GM23338 (cell line): ENCODE data around the gene OSBPL6. TPM values are rescaled to one million over a fixed set of nuclear protein-coding genes. Genes with fewer than 3 reads are reported as not detected.

Experiments used
- ATAC-seq: fragments of 200-7000 bp; cut with Tn5 transposase; 3 replicates; pipeline ENCODE4 v1.9.1; 2020
- DNase-seq: peaks from one replicate; pipeline ENCODE4 v3.0.0-alpha.2; 2015; ENCODE audit warnings: low spot score
- H2AFZ ChIP-seq: fragments of 200-600 bp; sonication (generic); 2 replicates; pipeline ENCODE4 v1.8.0; 2016; ENCODE audit warnings: antibody characterized with exemption, mild to moderate bottlenecking, moderate library complexity
- H3F3A ChIP-seq: fragments of 200-600 bp; sonication (generic); replicated peaks from 2 replicates; pipeline ENCODE4 v1.8.0; 2017; ENCODE audit warnings: antibody characterized with exemption, mixed run types, low read depth
- H3K27ac ChIP-seq: fragments of 200-600 bp; sonication (generic); 2 replicates; pipeline ENCODE4 v1.6.1; 2016; ENCODE audit warnings: low read depth
- H3K27me3 ChIP-seq: fragments of 200-600 bp; sonication (generic); 2 replicates; pipeline ENCODE4 v1.8.0; 2016; ENCODE audit warnings: mild to moderate bottlenecking, mixed run types, moderate library complexity; ENCODE audit not compliant: insufficient read depth
- H3K36me3 ChIP-seq: fragments of 200-600 bp; sonication (generic); 2 replicates; pipeline ENCODE4 v1.8.0; 2016; ENCODE audit warnings: mild to moderate bottlenecking; ENCODE audit not compliant: insufficient read depth
- H3K4me1 ChIP-seq: fragments of 200-600 bp; sonication (generic); 2 replicates; pipeline ENCODE4 v1.8.0; 2016; ENCODE audit warnings: mild to moderate bottlenecking, moderate library complexity; ENCODE audit not compliant: insufficient read depth
- H3K4me2 ChIP-seq: fragments of 200-600 bp; sonication (generic); 2 replicates; pipeline ENCODE4 v1.7.1; 2017; ENCODE audit warnings: mixed run types
- H3K4me3 ChIP-seq: fragments of 200-600 bp; sonication (generic); 2 replicates; pipeline ENCODE4 v1.6.1; 2016; ENCODE audit warnings: mixed run types
- H3K79me2 ChIP-seq: fragments of 200-600 bp; sonication (generic); replicated peaks from 2 replicates; pipeline ENCODE4 v1.8.0; 2017; ENCODE audit warnings: mild to moderate bottlenecking; ENCODE audit not compliant: insufficient read depth
- H3K9me2 ChIP-seq: fragments of 200-600 bp; sonication (generic); 2 replicates; pipeline ENCODE4 v1.8.0; 2017; ENCODE audit not compliant: insufficient read depth
- H4K20me1 ChIP-seq: fragments of 200-600 bp; sonication (generic); replicated peaks from 2 replicates; pipeline ENCODE4 v1.8.0; 2017; ENCODE audit warnings: mild to moderate bottlenecking; ENCODE audit not compliant: insufficient read depth
- H3K27ac Mint-ChIP-seq: 2 replicates; pipeline ENCODE4 v1.8.0; 2020; ENCODE audit warnings: inconsistent platforms, mild to moderate bottlenecking, moderate library complexity, mixed read lengths
- H3K27me3 Mint-ChIP-seq: 3 replicates; pipeline ENCODE4 v1.8.0; 2022; ENCODE audit warnings: low read depth, mild to moderate bottlenecking, moderate library complexity, mixed read lengths, inconsistent platforms; ENCODE audit not compliant: insufficient read depth, poor library complexity
- H3K36me3 Mint-ChIP-seq: 3 replicates; pipeline ENCODE4 v1.8.0; 2021; ENCODE audit warnings: low read depth, mild to moderate bottlenecking, inconsistent platforms, moderate library complexity, mixed read lengths
- H3K4me1 Mint-ChIP-seq: 3 replicates; pipeline ENCODE4 v1.8.0; 2020; ENCODE audit warnings: mild to moderate bottlenecking, inconsistent platforms, mixed read lengths
- H3K4me3 Mint-ChIP-seq: 3 replicates; pipeline ENCODE4 v1.8.0; 2021; ENCODE audit warnings: moderate library complexity, mild to moderate bottlenecking, inconsistent platforms, mixed read lengths
- H3K9me3 Mint-ChIP-seq: 3 replicates; pipeline ENCODE4 v1.8.0; 2020; ENCODE audit warnings: moderate library complexity, mild to moderate bottlenecking, inconsistent platforms, mixed read lengths
- CREB1 ChIP-seq: fragments of 250-450 bp; sonication (Bioruptor Pico); IDR thresholded peaks from 2 replicates; pipeline ENCODE4 v1.5.0; 2020; ENCODE audit warnings: low read depth, mild to moderate bottlenecking, moderate library complexity
- EZH2 ChIP-seq: fragments of 200-600 bp; sonication (generic); IDR thresholded peaks from one replicate; pipeline ENCODE4 v1.8.0; 2017; ENCODE audit warnings: antibody characterized with exemption, mild to moderate bottlenecking, low read depth; ENCODE audit not compliant: unreplicated experiment
- EZH2phosphoT487 ChIP-seq: fragments of 200-600 bp; sonication (generic); IDR thresholded peaks from one replicate; pipeline ENCODE4 v1.8.1; 2018; ENCODE audit warnings: antibody characterized with exemption; ENCODE audit not compliant: unreplicated experiment
- NANOG ChIP-seq: IDR thresholded peaks from 2 replicates; pipeline ENCODE4 v1.6.1; 2016; ENCODE audit warnings: antibody characterized with exemption, borderline replicate concordance
- POLR2AphosphoS5 ChIP-seq: IDR thresholded peaks from 2 replicates; pipeline ENCODE4 v1.6.1; 2016; ENCODE audit warnings: antibody characterized with exemption, low read depth
- STAT1 ChIP-seq: IDR thresholded peaks from one replicate; pipeline ENCODE4 v1.6.1; 2016; ENCODE audit warnings: antibody characterized with exemption; ENCODE audit not compliant: unreplicated experiment
- ZNF114 ChIP-seq: fragments of 250-450 bp; sonication (Bioruptor Pico); IDR thresholded peaks from 2 replicates; pipeline ENCODE4 v1.5.0; 2020; ENCODE audit warnings: mild to moderate bottlenecking, moderate library complexity
- ZNF331 ChIP-seq: fragments of 250-450 bp; sonication (Bioruptor Pico); IDR thresholded peaks from 2 replicates; pipeline ENCODE4 v1.5.0; 2020; ENCODE audit warnings: low read depth, mild to moderate bottlenecking, moderate library complexity
- polyA plus RNA-seq: library from polyadenylated mRNA; unstranded; fragments of >200 nt; fragmentation: Nextera tagmentation; extraction: Ambion mirVana; gene quantifications from 2 replicates; pipeline ENCODE4 v1.2.1, GENCODE V29; 2016
- total RNA-seq: library from RNA; depleted of rRNA; stranded (reverse); fragments of >200 nt; shearing (Covaris generic); gene quantifications from 2 replicates; pipeline ENCODE4 v1.2.3, GENCODE V29; 2014
- TF ChIP-seq, protein P1 (sequence below), 2 experiments: fragments of 200-600 bp in 1 of 2; sonication (generic) in 1 of 2; conservative IDR thresholded peaks; 2 replicates each; pipeline versions ENCODE4 v1.5.1 to v1.6.1; 2016 to 2017; ENCODE audit warnings: antibody characterized with exemption in 2 of 2, low read depth in 2 of 2, mild to moderate bottlenecking in 2 of 2, moderate library complexity in 1 of 2
- TF ChIP-seq, protein P2 (sequence below): IDR thresholded peaks from 2 replicates; pipeline ENCODE4 v1.6.1; 2016; ENCODE audit warnings: antibody characterized with exemption
- TF ChIP-seq, protein P3 (sequence below): fragments of 250-450 bp; sonication (Bioruptor Pico); IDR thresholded peaks from 2 replicates; pipeline ENCODE4 v1.5.0; 2020; ENCODE audit warnings: mild to moderate bottlenecking, moderate library complexity

The OSBPL6 gene
- total and polyA plus RNA-seq, 2 experiments from 2014 or later: 6.0 to 8.5 TPM

- H3K4me1 ChIP-seq: peaks cover 26% of the 10 kb centered on the region
- H3K27ac ChIP-seq: no peak overlapping the region
- H3K79me2 ChIP-seq: no peaks in the 10 kb centered on the region
- Mint-ChIP-seq H3K4me1 (peaks cover 47% of the 10 kb centered on the region), H3K27ac (no peak overlapping the region), H3K4me3 (no peak overlapping the region), H3K36me3 (peaks cover 16% of the 10 kb centered on the region), H3K9me3 (peaks cover 8% of the 10 kb centered on the region; the same call in 2 of the 3 replicates), H3K27me3 (peaks cover 75% of the 10 kb centered on the region)
- H3K4me2 ChIP-seq: no peak overlapping the region
- ATAC-seq (no peak), DNase-seq (no peak)
- H3K9me2 ChIP-seq: no peaks in the 10 kb centered on the region
- H4K20me1 ChIP-seq: peaks cover 23% of the 10 kb centered on the region
- no peak overlapping the region for H3K4me3 ChIP-seq
- H3K27me3 ChIP-seq: peaks cover 73% of the 10 kb centered on the region
- no peak overlapping the region for H2AFZ ChIP-seq
- no peaks in the 10 kb centered on the region; the same call in 1 of the 2 replicates for H3F3A ChIP-seq
- H3K36me3 ChIP-seq: no peaks in the 10 kb centered on the region
- TF ChIP-seq CREB1 (CRISPR knock-in tag): no peak
- no peak for TF ChIP-seq EZH2phosphoT487
- TF ChIP-seq ZNF114 (CRISPR knock-in tag): no peak
- TF ChIP-seq ZNF331 (CRISPR knock-in tag): no peak
- no peak for TF ChIP-seq EZH2
- TF ChIP-seq, protein P1, sequence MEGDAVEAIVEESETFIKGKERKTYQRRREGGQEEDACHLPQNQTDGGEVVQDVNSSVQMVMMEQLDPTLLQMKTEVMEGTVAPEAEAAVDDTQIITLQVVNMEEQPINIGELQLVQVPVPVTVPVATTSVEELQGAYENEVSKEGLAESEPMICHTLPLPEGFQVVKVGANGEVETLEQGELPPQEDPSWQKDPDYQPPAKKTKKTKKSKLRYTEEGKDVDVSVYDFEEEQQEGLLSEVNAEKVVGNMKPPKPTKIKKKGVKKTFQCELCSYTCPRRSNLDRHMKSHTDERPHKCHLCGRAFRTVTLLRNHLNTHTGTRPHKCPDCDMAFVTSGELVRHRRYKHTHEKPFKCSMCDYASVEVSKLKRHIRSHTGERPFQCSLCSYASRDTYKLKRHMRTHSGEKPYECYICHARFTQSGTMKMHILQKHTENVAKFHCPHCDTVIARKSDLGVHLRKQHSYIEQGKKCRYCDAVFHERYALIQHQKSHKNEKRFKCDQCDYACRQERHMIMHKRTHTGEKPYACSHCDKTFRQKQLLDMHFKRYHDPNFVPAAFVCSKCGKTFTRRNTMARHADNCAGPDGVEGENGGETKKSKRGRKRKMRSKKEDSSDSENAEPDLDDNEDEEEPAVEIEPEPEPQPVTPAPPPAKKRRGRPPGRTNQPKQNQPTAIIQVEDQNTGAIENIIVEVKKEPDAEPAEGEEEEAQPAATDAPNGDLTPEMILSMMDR (conservative IDR thresholded peaks at IDR 0.05; ENCODE audit: low read depth in 2 of 2): no peak
- no peak for TF ChIP-seq NANOG
- no peak for TF ChIP-seq STAT1
- TF ChIP-seq, protein P2, sequence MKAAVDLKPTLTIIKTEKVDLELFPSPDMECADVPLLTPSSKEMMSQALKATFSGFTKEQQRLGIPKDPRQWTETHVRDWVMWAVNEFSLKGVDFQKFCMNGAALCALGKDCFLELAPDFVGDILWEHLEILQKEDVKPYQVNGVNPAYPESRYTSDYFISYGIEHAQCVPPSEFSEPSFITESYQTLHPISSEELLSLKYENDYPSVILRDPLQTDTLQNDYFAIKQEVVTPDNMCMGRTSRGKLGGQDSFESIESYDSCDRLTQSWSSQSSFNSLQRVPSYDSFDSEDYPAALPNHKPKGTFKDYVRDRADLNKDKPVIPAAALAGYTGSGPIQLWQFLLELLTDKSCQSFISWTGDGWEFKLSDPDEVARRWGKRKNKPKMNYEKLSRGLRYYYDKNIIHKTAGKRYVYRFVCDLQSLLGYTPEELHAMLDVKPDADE: no peak
- TF ChIP-seq, protein P3, sequence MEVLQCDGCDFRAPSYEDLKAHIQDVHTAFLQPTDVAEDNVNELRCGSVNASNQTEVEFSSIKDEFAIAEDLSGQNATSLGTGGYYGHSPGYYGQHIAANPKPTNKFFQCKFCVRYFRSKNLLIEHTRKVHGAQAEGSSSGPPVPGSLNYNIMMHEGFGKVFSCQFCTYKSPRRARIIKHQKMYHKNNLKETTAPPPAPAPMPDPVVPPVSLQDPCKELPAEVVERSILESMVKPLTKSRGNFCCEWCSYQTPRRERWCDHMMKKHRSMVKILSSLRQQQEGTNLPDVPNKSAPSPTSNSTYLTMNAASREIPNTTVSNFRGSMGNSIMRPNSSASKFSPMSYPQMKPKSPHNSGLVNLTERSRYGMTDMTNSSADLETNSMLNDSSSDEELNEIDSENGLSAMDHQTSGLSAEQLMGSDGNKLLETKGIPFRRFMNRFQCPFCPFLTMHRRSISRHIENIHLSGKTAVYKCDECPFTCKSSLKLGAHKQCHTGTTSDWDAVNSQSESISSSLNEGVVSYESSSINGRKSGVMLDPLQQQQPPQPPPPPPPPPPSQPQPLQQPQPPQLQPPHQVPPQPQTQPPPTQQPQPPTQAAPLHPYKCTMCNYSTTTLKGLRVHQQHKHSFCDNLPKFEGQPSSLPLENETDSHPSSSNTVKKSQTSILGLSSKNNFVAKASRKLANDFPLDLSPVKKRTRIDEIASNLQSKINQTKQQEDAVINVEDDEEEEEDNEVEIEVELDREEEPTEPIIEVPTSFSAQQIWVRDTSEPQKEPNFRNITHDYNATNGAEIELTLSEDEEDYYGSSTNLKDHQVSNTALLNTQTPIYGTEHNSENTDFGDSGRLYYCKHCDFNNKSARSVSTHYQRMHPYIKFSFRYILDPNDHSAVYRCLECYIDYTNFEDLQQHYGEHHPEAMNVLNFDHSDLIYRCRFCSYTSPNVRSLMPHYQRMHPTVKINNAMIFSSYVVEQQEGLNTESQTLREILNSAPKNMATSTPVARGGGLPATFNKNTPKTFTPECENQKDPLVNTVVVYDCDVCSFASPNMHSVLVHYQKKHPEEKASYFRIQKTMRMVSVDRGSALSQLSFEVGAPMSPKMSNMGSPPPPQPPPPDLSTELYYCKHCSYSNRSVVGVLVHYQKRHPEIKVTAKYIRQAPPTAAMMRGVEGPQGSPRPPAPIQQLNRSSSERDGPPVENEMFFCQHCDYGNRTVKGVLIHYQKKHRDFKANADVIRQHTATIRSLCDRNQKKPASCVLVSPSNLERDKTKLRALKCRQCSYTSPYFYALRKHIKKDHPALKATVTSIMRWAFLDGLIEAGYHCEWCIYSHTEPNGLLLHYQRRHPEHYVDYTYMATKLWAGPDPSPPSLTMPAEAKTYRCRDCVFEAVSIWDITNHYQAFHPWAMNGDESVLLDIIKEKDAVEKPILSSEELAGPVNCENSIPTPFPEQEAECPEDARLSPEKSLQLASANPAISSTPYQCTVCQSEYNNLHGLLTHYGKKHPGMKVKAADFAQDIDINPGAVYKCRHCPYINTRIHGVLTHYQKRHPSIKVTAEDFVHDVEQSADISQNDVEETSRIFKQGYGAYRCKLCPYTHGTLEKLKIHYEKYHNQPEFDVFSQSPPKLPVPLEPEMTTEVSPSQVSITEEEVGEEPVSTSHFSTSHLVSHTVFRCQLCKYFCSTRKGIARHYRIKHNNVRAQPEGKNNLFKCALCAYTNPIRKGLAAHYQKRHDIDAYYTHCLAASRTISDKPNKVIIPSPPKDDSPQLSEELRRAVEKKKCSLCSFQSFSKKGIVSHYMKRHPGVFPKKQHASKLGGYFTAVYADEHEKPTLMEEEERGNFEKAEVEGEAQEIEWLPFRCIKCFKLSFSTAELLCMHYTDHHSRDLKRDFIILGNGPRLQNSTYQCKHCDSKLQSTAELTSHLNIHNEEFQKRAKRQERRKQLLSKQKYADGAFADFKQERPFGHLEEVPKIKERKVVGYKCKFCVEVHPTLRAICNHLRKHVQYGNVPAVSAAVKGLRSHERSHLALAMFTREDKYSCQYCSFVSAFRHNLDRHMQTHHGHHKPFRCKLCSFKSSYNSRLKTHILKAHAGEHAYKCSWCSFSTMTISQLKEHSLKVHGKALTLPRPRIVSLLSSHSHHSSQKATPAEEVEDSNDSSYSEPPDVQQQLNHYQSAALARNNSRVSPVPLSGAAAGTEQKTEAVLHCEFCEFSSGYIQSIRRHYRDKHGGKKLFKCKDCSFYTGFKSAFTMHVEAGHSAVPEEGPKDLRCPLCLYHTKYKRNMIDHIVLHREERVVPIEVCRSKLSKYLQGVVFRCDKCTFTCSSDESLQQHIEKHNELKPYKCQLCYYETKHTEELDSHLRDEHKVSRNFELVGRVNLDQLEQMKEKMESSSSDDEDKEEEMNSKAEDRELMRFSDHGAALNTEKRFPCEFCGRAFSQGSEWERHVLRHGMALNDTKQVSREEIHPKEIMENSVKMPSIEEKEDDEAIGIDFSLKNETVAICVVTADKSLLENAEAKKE (CRISPR knock-in tag): no peak
- no peak for TF ChIP-seq POLR2AphosphoS5
Measured at GRCh38 chr2:178213991-178214390, 19.7 kb downstream of the OSBPL6 start.
